GM12878 (cell line): ENCODE results near the gene CAPN10. TPM values are rescaled to one million over a fixed set of nuclear protein-coding genes. Genes with fewer than 3 reads are reported as not detected.

ENCODE experiments used
- ATAC-seq: fragments of 200-7000 bp; cut with Tn5 transposase; 3 replicates; pipeline ENCODE4 v1.9.1; 2020; ENCODE audit warnings: mild to moderate bottlenecking, moderate library complexity
- BruUV-seq: library from RNA; stranded (reverse); fragments of 400-500 nt; replicated peaks from 2 replicates; lab custom pipeline; 2021; lab: Mats Ljungman, UMichigan
- CTCF ChIA-PET: fragments of 300-600 bp; sonication (Branson Sonifier 250); formaldehyde crosslinking; extraction: SDS; loops from one replicate; lab custom pipeline; 2021; ENCODE audit warnings: inconsistent platforms; lab: Yijun Ruan, JAX
- POLR2A ChIA-PET: fragments of 350-600 bp; formaldehyde crosslinking; extraction: SDS; loops from one replicate; lab custom pipeline; 2021; ENCODE audit warnings: inconsistent platforms; lab: Charles Lee
- RAD21 ChIA-PET: fragments of 300-600 bp; sonication (Branson Sonifier 250); formaldehyde crosslinking; loops from one replicate; lab custom pipeline; 2023; ENCODE audit warnings: antibody characterized with exemption; ENCODE audit not compliant: unreplicated experiment; lab: Charles Lee
- SMC1A ChIA-PET: fragments of 300-600 bp; sonication (Branson Sonifier 250); formaldehyde crosslinking; loops from one replicate; lab custom pipeline; 2023; ENCODE audit not compliant: unreplicated experiment, uncharacterized antibody; lab: Charles Lee
- DNase-seq: peaks from one replicate; pipeline ENCODE4 v3.0.0-alpha.2; 2011; ENCODE audit warnings: low read depth, low spot score
- FAIRE-seq: peaks from 3 replicates; lab custom pipeline; 2011; peaks lifted over from hg19 to GRCh38; lab: Jason Lieb, UNC
- H2AFZ ChIP-seq: 2 replicates; pipeline ENCODE4 v1.6.0; 2011; ENCODE audit warnings: low read depth, low read length, control low read depth; ENCODE audit not compliant: control insufficient read depth
- H3K27ac ChIP-seq: 2 replicates; pipeline ENCODE4 v1.5.1; 2011; ENCODE audit warnings: control low read depth; ENCODE audit not compliant: control insufficient read depth, insufficient read depth
- H3K27me3 ChIP-seq, 2 experiments: replicated peaks in 1 of 2; 2 replicates each; pipeline versions ENCODE4 v1.6.0 to v1.6.1; 2011; ENCODE audit warnings: low read length in 1 of 2; ENCODE audit not compliant: control insufficient read depth in 2 of 2, insufficient read depth in 2 of 2
- H3K36me3 ChIP-seq, 2 experiments: 2 replicates each; pipeline ENCODE4 v1.5.1; 2011; ENCODE audit warnings: low read length in 1 of 2; ENCODE audit not compliant: control insufficient read depth in 2 of 2, insufficient read depth in 2 of 2
- H3K4me1 ChIP-seq: 2 replicates; pipeline ENCODE4 v1.6.1; 2011; ENCODE audit warnings: mild to moderate bottlenecking, low read length, moderate library complexity, mixed read lengths; ENCODE audit not compliant: control insufficient read depth, insufficient read depth
- H3K4me2 ChIP-seq: 2 replicates; pipeline ENCODE4 v1.6.0; 2011; ENCODE audit warnings: control low read depth; ENCODE audit not compliant: control insufficient read depth, insufficient read depth
- H3K4me3 ChIP-seq: fragments of 200-600 bp; sonication (generic); 2 replicates; pipeline ENCODE4 v1.5.1; 2016
- H3K79me2 ChIP-seq: 2 replicates; pipeline ENCODE4 v1.6.0; 2011; ENCODE audit warnings: low read length; ENCODE audit not compliant: control insufficient read depth, insufficient read depth
- H3K9ac ChIP-seq: 2 replicates; pipeline ENCODE4 v1.8.0; 2011; ENCODE audit warnings: low read length, control low read depth, mixed read lengths; ENCODE audit not compliant: control insufficient read depth, insufficient read depth
- H3K9me3 ChIP-seq: replicated peaks from 3 replicates; pipeline ENCODE4 v1.5.1; 2011; ENCODE audit warnings: mild to moderate bottlenecking, low read length; ENCODE audit not compliant: control insufficient read depth, insufficient read depth
- H4K20me1 ChIP-seq: 2 replicates; pipeline ENCODE4 v1.6.0; 2011; ENCODE audit not compliant: control insufficient read depth, insufficient read depth
- CBX5 ChIP-seq: sonication (generic); IDR thresholded peaks from 2 replicates; pipeline ENCODE4 v1.6.1; 2016; ENCODE audit warnings: low read depth, moderate library complexity, mild to moderate bottlenecking, inconsistent platforms
- CHD4 ChIP-seq: fragments of 200-600 bp; sonication (generic); IDR thresholded peaks from 2 replicates; pipeline ENCODE4 v1.6.1; 2016; ENCODE audit warnings: mild to moderate bottlenecking
- EP300 ChIP-seq, 2 experiments: fragments of 150-350 bp in 1 of 2; IDR thresholded peaks; 2 replicates each; pipeline ENCODE4 v1.6.1; 2011 to 2012; ENCODE audit warnings: low read depth in 2 of 2, low read length in 2 of 2, borderline replicate concordance in 1 of 2, improper control_type of control experiment in 1 of 2, inconsistent platforms in 1 of 2; ENCODE audit not compliant: control insufficient read depth in 1 of 2
- SP1 ChIP-seq: IDR thresholded peaks from one replicate; pipeline ENCODE4 v1.6.1; 2011; ENCODE audit warnings: low read depth, low read length
- SPI1 ChIP-seq: IDR thresholded peaks from 2 replicates; pipeline ENCODE4 v1.6.1; 2011; ENCODE audit warnings: low read depth, mild to moderate bottlenecking, low read length, moderate library complexity, borderline replicate concordance; ENCODE audit not compliant: insufficient read depth
- SUZ12 ChIP-seq: fragments of 200-600 bp; sonication (generic); IDR thresholded peaks from one replicate; pipeline ENCODE4 v1.6.1; 2018; ENCODE audit warnings: antibody characterized with exemption, mild to moderate bottlenecking; ENCODE audit not compliant: unreplicated experiment
- ZBTB4 ChIP-seq: fragments of 450-650 bp; formaldehyde crosslinking; IDR thresholded peaks from 2 replicates; pipeline ENCODE4 v1.4.0; 2022; ENCODE audit warnings: mild to moderate bottlenecking, moderate library complexity
- ZNF217 ChIP-seq: fragments of 450-650 bp; IDR thresholded peaks from 2 replicates; pipeline ENCODE4 v1.6.1; 2017; ENCODE audit warnings: antibody characterized with exemption, mild to moderate bottlenecking
- WGBS: methylation state at CpG from one replicate; pipeline ENCODE4 v1.1.6; 2016; ENCODE audit warnings: low lambda C conversion rate; ENCODE audit not compliant: insufficient replicate concordance, insufficient coverage; ENCODE audit errors: missing lambda C conversion rate; 5-methylcytosine and 5-hydroxymethylcytosine counted together
- in situ Hi-C: fragments of 300-500 bp; cut with MboI; formaldehyde crosslinking; loops from 9 replicates; pipeline ENCODE4 v1.14.3; 2018; ENCODE audit warnings: mixed read lengths
- intact Hi-C: fragments of 100-400 bp; cut with micrococcal nuclease; formaldehyde crosslinking; loops from one replicate; pipeline ENCODE4 v1.14.2; 2022; ENCODE audit not compliant: unreplicated experiment
- polyA plus RNA-seq, 11 experiments: library from polyadenylated mRNA; depleted of rRNA in 4 of 11; unstranded in 6 of 11; stranded (reverse) in 5 of 11; fragments of >200 nt; fragmentation: Nextera tagmentation in 4 of 11; fragmentation: Illumina TruSeq in 1 of 11; extraction: Ambion mirVana in 4 of 11; extraction: Trizol in 1 of 11; gene quantifications; 1 replicate in 1 of 11; 2 replicates in 10 of 11; pipeline versions ENCODE4 v1.2.1 to v1.2.3, GENCODE V29; 2011 to 2016; ENCODE audit warnings: inconsistent platforms in 2 of 11, missing spikeins in 2 of 11, low read depth in 1 of 11
- total RNA-seq, 4 experiments: library from RNA; depleted of rRNA in 3 of 4; stranded (reverse); fragments of >200 nt in 3 of 4; fragmentation: Illumina TruSeq in 1 of 4; extraction: Trizol in 1 of 4; gene quantifications; 2 replicates each; pipeline versions ENCODE4 v1.2.1 to v1.2.3, GENCODE V29; 2013 to 2021
- TF ChIP-seq, protein P1 (sequence below): fragments of 450-650 bp; conservative IDR thresholded peaks from 2 replicates; pipeline ENCODE4 v1.6.1; 2017; ENCODE audit warnings: mild to moderate bottlenecking, moderate library complexity
- TF ChIP-seq, protein P2 (sequence below): fragments of 150-350 bp; IDR thresholded peaks from 2 replicates; pipeline ENCODE4 v1.6.1; 2016; ENCODE audit warnings: low read depth, low read length

CAPN10 gene
- total and polyA plus RNA-seq, 10 of the 15 experiments (the other 5 are each of a cell fraction or from before 2014, with no cell fraction given): 0.37 to 40.6 (median 17.5) TPM

DNA sequence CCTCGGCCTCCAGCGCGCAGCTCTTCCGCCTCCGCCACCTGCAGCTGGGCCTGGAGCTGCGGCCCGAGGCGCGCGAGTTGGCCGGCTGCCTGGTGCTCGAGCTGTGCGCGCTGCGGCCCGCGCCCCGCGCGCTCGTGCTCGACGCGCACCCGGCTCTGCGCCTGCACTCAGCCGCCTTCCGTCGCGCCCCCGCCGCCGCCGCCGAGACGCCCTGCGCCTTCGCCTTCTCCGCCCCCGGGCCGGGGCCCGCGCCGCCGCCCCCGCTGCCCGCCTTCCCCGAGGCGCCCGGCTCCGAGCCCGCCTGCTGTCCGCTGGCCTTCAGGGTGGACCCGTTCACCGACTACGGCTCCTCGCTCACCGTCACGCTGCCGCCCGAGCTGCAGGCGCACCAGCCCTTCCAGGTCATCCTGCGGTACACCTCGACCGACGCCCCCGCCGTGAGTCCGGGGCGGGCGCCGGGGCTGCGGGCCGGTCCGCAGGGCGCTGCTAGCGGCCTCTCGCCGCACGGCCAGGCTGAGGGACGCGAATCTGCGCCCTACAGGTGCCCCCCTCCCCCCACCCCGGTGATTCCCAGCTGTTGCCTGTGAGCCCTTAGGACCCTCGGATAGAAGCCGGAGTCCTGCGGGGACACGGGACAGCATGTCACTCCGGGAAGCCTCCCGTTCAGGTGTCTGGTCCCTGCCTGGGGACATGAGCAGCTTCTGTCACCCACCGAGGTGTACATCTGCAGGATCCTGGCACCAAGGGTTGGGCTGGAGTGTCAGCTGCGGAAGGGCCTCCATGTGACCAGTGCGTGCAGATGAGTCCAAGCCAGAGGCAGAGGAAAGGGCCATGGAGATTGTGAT lies 17.6 kb upstream of the CAPN10 start (continued):
- TF ChIP-seq ZBTB4 (CRISPR knock-in tag): no peak
- TF ChIP-seq SPI1: no peak
- TF ChIP-seq ZNF217: 0 out of 2 replicates have a peak, but pooled peaks have one; percentile 22
- no peak for TF ChIP-seq SUZ12
- TF ChIP-seq CHD4: no peak

DNA sequence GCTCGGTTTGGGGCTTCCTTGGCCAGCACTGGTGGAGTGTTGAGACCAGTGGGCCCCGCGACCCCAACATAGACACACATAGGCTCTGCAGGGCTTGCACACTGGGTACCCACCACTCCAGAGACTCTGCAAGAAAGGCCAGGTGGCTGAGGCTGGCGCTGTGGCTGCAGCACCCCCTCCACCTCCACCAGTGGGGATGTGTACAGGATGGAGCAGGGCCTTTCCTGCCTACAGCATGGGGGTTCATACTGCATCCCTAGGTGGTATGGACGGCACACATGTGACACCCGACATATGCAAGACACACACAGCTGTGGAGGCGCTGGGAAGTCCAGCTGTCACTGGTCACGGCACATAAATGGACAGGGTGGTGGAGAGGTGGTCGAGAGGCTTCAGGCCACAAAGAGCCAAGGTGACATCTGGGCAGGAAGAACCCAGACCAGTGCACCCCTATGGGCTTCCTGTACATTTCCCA lies 17.0 kb upstream of the CAPN10 start:
- Histone ChIP-seq H4K20me1 (no peaks in the 10 kb centered on the region; the same call in 1 of the 2 replicates), H3K4me3 (peak overlapping the region; percentile 96), H3K36me3 (0 out of 4 replicates have a peak, but pooled peaks cover 0 to 1% of the 10 kb centered on the region in 2 experiments), H2AFZ (no peak overlapping the region), H3K4me2 (peak overlapping the region; percentile 75), H3K79me2 (peaks cover 34% of the 10 kb centered on the region), H3K9ac (peak overlapping the region; percentile 72), H3K27ac (peak overlapping the region; percentile 68; the same call in 1 of the 2 replicates), H3K9me3 (no peaks in the 10 kb centered on the region), H3K4me1 (peaks cover 41% of the 10 kb centered on the region), H3K27me3 (no peaks in the 10 kb centered on the region)
- CTCF ChIA-PET: interaction anchor here (1.7 to 2.1 kb wide), 2 partner anchors 10 to 16 kb away, joined by 11 to 16 read pairs; partner anchors contain the start of gene CAPN10
- TSS peak; percentile 62 for BruUV-seq
- no peak for DNase-seq
- in situ Hi-C loops (no loop called here), intact Hi-C loops (loop anchor here (5.0 kb wide), 1 partner anchor 57 kb away; no protein-coding TSS in a partner anchor)
- FAIRE-seq: peak; percentile 31
- SMC1A ChIA-PET: interaction anchor here (1.0 to 1.2 kb wide), 2 partner anchors 10 to 17 kb away, joined by 3 to 6 read pairs; partner anchors contain the start of gene CAPN10
- RAD21 ChIA-PET: interaction anchor here (1.7 kb wide), 1 partner anchor 18 kb away, joined by 7 read pairs; the partner anchor contains the start of gene CAPN10
- TF ChIP-seq, protein P1, sequence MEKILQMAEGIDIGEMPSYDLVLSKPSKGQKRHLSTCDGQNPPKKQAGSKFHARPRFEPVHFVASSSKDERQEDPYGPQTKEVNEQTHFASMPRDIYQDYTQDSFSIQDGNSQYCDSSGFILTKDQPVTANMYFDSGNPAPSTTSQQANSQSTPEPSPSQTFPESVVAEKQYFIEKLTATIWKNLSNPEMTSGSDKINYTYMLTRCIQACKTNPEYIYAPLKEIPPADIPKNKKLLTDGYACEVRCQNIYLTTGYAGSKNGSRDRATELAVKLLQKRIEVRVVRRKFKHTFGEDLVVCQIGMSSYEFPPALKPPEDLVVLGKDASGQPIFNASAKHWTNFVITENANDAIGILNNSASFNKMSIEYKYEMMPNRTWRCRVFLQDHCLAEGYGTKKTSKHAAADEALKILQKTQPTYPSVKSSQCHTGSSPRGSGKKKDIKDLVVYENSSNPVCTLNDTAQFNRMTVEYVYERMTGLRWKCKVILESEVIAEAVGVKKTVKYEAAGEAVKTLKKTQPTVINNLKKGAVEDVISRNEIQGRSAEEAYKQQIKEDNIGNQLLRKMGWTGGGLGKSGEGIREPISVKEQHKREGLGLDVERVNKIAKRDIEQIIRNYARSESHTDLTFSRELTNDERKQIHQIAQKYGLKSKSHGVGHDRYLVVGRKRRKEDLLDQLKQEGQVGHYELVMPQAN: no peak
- TF ChIP-seq SP1 (no peak), EP300 (IDR thresholded peaks at IDR 0.05; ENCODE audit: borderline replicate concordance in 1 of 2, control insufficient read depth in 1 of 2, low read depth in 2 of 2, low read length in 2 of 2) (no peak), CBX5 (no peak)
- TF ChIP-seq, protein P2, sequence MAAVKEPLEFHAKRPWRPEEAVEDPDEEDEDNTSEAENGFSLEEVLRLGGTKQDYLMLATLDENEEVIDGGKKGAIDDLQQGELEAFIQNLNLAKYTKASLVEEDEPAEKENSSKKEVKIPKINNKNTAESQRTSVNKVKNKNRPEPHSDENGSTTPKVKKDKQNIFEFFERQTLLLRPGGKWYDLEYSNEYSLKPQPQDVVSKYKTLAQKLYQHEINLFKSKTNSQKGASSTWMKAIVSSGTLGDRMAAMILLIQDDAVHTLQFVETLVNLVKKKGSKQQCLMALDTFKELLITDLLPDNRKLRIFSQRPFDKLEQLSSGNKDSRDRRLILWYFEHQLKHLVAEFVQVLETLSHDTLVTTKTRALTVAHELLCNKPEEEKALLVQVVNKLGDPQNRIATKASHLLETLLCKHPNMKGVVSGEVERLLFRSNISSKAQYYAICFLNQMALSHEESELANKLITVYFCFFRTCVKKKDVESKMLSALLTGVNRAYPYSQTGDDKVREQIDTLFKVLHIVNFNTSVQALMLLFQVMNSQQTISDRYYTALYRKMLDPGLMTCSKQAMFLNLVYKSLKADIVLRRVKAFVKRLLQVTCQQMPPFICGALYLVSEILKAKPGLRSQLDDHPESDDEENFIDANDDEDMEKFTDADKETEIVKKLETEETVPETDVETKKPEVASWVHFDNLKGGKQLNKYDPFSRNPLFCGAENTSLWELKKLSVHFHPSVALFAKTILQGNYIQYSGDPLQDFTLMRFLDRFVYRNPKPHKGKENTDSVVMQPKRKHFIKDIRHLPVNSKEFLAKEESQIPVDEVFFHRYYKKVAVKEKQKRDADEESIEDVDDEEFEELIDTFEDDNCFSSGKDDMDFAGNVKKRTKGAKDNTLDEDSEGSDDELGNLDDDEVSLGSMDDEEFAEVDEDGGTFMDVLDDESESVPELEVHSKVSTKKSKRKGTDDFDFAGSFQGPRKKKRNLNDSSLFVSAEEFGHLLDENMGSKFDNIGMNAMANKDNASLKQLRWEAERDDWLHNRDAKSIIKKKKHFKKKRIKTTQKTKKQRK: no peak
- no peak for ATAC-seq
- POLR2A ChIA-PET: interaction anchor here (1.2 to 1.5 kb wide), 3 partner anchors 9 to 17 kb away, joined by 3 to 9 read pairs (median 4); partner anchors contain the start of gene CAPN10
- 32% methylated on average over 9 of the region's 9 CpGs for WGBS
